ENCODE results near the gene ANTXR2. TPM values are rescaled to one million over a fixed set of nuclear protein-coding genes. Genes with fewer than 3 reads are reported as not detected.

Gene ANTXR2
- total and polyA plus RNA-seq, 2 donors (not counting 3 experiments of a cell fraction or from before 2014, with no cell fraction given), result 6.6 to 64.6 TPM

- no peaks in the 10 kb centered on the region for H3K9me3 ChIP-seq (replicated peaks; ENCODE audit: control insufficient read depth, insufficient read depth, low read length)
- no peaks in the 10 kb centered on the region for H3K36me3 ChIP-seq (ENCODE audit: control insufficient read depth in 2 of 2, extremely low read depth in 1 of 2, insufficient read depth in 2 of 2, low read length in 2 of 2)
- no peak overlapping the region for H3K4me2 ChIP-seq (ENCODE audit: insufficient read depth, low read length)
- H4K20me1 ChIP-seq (replicated peaks; ENCODE audit: control insufficient read depth, extremely low read depth, insufficient read depth, low read length), result no peaks in the 10 kb centered on the region
- FAIRE-seq, result no peak
- H3K79me2 ChIP-seq (ENCODE audit: control insufficient read depth, insufficient read depth, low read length), result peaks cover 24% of the 10 kb centered on the region
- H3K4me3 ChIP-seq (replicated peaks in 1 of 3; ENCODE audit: insufficient read depth in 1 of 3, low read depth in 1 of 3, low read length in 3 of 3), result no peak overlapping the region
- H3K27me3 ChIP-seq (ENCODE audit: control insufficient read depth in 2 of 2, insufficient read depth in 2 of 2, low read length in 2 of 2), result no peaks in the 10 kb centered on the region
- no peak for TF ChIP-seq JUN (IDR thresholded peaks at IDR 0.05; ENCODE audit: borderline replicate concordance, insufficient read depth, insufficient read length, low read depth)
- no peak for TF ChIP-seq MAX (IDR thresholded peaks at IDR 0.05; ENCODE audit: insufficient read depth, insufficient read length)
- no peak for TF ChIP-seq FOS (IDR thresholded peaks at IDR 0.05; ENCODE audit: borderline replicate concordance, insufficient read depth, low read length)
- no peak for TF ChIP-seq GATA2 (IDR thresholded peaks at IDR 0.05; ENCODE audit: insufficient read depth, insufficient read length, low read depth, low read length)
- TF ChIP-seq POLR2AphosphoS5 (IDR thresholded peaks at IDR 0.05; ENCODE audit: insufficient read depth, low read depth, low read length), result no peak
- no peak for TF ChIP-seq CTCF (IDR thresholded peaks at IDR 0.05; ENCODE audit: extremely low read depth in 1 of 2, insufficient read depth in 1 of 2, low read depth in 1 of 2, low read length in 2 of 2)
- TF ChIP-seq POLR2A (IDR thresholded peaks at IDR 0.05; ENCODE audit: low read depth, low read length), result no peak
- TF ChIP-seq MYC (IDR thresholded peaks at IDR 0.05; ENCODE audit: low read depth, low read length), result no peak
- TF ChIP-seq EZH2 (IDR thresholded peaks at IDR 0.05; ENCODE audit: borderline replicate concordance, low read depth, low read length, severe bottlenecking), result no peak
- H3K9ac ChIP-seq (replicated peaks; ENCODE audit: extremely low read depth, insufficient read depth, low read length), result no peak overlapping the region
- H3K4me1 ChIP-seq (ENCODE audit: control insufficient read depth, extremely low read depth, insufficient read depth, low read length), result peaks cover 41% of the 10 kb centered on the region
- ChIA-PET POLR2A (no interaction called here), CTCF (interaction anchor here (2.3 kb wide), 1 partner anchor 31 kb away, joined by 7 read pairs; no protein-coding TSS in a partner anchor)
- H3K9me1 ChIP-seq (replicated peaks; ENCODE audit: control insufficient read depth, extremely low read depth, insufficient read depth, low read length), result no peaks in the 10 kb centered on the region
- H3K27ac ChIP-seq (ENCODE audit: insufficient read depth, low read depth, low read length), result no peak overlapping the region
- intact Hi-C loops (cut with micrococcal nuclease) (loop anchor here (10.0 kb wide), 1 partner anchor 260 kb away; the partner anchor contains the start of gene CFAP299), dilution Hi-C loops (cut with MboI; ENCODE audit: extremely low pct_ligation_motif_present, low sequenced_read_pairs) (no loop called here)
- no peak overlapping the region for H2AFZ ChIP-seq (ENCODE audit: low read depth, low read length)
- no TSS peak for BruUV-seq (replicated peaks)
- DNase-seq (ENCODE audit: low read depth, low spot score), result no peak
Measured at GRCh38 chr4:80074651-80075050, 1.6 kb upstream of the ANTXR2 start.

Data from endothelial cell of umbilical vein (primary cell).